Body of pancreas (tissue), 4 donors: ENCODE data around the gene MAT2A.

Experiments used
- POLR2A ChIP-seq, 3 donors: fragments of 450-650 bp; IDR thresholded peaks; one replicate each; pipeline ENCODE4 v1.6.1; 2016; ENCODE audit warnings: antibody characterized with exemption in 3 of 3, mild to moderate bottlenecking in 2 of 3
- TF ChIP-seq, protein P1 (sequence below), 7 experiments: fragments of 450-650 bp in 4 of 7; fragments of 200-600 bp in 3 of 7; sonication (generic) in 3 of 7; IDR thresholded peaks; one replicate each; pipeline ENCODE4 v1.5.1; 2016 to 2019; ENCODE audit warnings: antibody characterized with exemption in 7 of 7

DNA sequence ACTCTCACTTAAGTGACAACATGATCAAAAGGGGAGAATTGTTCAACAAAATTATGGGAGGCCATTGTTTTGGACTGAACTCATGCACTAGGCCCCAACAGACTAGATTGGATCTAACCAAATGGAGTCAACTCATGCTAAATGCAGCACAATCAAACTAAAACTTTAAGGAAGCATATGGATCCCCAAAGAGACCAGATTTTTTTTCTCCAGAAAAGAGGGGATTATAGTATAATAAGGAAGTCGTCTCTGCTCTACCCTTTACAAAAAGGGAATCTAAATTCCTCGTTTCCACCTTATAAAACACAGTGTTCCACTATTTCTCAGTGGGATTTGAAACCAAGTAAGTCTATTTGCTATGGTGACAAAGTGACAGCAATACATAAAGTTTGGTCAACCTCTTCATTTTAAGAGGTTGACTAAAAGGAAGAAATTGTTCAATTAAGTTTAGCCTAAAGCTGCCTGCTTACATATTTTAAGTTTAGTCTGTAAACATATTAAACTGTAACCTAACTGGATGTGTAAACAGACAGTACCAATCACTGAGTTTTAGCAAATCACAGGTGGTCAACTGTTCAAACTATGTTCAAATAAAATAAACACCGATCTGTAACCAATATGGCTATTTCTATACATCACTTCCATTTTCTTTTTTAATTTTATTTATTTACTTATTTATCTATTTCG is 40.9 kb upstream of the MAT2A start:
- TF ChIP-seq, protein P1, sequence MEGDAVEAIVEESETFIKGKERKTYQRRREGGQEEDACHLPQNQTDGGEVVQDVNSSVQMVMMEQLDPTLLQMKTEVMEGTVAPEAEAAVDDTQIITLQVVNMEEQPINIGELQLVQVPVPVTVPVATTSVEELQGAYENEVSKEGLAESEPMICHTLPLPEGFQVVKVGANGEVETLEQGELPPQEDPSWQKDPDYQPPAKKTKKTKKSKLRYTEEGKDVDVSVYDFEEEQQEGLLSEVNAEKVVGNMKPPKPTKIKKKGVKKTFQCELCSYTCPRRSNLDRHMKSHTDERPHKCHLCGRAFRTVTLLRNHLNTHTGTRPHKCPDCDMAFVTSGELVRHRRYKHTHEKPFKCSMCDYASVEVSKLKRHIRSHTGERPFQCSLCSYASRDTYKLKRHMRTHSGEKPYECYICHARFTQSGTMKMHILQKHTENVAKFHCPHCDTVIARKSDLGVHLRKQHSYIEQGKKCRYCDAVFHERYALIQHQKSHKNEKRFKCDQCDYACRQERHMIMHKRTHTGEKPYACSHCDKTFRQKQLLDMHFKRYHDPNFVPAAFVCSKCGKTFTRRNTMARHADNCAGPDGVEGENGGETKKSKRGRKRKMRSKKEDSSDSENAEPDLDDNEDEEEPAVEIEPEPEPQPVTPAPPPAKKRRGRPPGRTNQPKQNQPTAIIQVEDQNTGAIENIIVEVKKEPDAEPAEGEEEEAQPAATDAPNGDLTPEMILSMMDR (IDR thresholded peaks at IDR 0.05): no peak
- TF ChIP-seq POLR2A (IDR thresholded peaks at IDR 0.05): no peak
